NCI-H774 (cell line): ENCODE measurements around the gene IL2RG.

ENCODE experiments used
- DNase-seq: peaks from one replicate; lab custom pipeline; 2025; lab: John Stamatoyannopoulos, UW

The IL2RG gene

DNA sequence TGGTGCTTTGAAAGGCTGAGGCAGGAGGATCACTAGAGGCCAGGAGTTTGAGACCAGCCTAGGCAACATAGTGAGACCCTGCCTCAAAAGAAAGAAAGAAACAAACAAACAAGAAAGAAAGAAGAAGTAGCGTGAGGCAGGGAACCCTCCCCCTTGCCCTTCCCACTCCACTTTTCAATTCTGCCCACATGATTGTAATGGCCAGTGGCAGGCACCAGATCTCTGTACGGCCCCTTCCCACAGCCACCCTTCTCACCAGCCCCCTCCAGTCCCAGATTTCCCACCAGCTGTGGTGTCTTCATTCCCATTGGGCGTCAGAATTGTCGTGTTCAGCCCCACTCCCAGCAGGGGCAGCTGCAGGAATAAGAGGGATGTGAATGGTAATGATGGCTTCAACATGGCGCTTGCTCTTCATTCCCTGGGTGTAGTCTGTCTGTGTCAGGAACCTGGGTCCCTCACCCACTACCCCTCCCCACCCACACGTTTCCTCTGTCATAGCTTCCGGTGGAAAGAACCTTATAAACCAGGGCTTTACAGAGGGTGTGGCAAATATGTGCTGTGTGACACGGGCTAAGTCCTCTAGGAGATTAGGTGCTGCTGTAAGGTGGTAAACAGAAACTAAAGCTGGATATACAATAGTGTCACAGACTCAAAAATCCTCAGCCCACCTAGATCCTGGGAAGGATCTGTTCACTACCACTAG, at the start of gene IL2RG:
Gene IL2RG (minus strand): TSS at position 437 of the 703 bp plus-strand sequence. CDS start 38 bp downstream, at position 399.
- DNase-seq = no peak

DNA sequence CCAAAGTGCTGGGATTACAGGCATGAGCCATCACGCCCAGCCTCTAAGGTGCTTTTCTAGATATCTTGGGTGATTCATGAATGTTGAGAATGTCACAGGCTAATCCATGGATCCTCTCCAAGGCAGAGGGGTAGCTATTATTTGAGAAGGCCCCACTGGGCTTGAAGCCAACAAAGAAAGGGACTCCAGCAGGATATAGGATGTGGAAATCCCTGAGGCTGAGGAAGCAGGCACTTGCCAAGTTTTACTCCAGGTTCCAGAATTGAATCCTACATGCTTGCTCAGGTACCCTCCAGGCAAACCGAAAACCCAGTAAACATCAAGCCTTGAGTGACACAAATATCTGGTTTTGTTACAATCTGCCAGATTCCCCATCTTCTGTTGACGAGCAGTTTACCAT, 49.1 kb upstream of the IL2RG start:
- no peak for DNase-seq

DNA sequence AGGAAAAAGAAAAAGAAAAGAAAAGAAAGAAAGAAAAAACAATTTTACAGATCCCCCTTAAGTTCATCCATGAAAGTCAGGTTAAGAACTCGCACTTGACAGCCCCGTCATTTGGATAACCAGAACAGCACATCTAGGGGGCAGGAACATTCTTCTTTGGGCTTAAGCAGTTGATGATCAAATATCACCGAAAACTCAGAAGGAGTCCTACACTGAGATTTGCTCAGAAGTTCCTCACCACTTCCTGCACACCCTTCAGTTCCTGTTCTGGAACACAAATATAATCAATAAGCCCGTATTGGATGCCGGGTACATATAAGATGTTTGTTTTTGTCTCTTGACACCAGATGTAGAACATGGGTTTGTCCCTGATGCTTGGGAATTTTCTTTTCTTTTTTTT, 48.0 kb upstream of the IL2RG start:
- DNase-seq = no peak

DNA sequence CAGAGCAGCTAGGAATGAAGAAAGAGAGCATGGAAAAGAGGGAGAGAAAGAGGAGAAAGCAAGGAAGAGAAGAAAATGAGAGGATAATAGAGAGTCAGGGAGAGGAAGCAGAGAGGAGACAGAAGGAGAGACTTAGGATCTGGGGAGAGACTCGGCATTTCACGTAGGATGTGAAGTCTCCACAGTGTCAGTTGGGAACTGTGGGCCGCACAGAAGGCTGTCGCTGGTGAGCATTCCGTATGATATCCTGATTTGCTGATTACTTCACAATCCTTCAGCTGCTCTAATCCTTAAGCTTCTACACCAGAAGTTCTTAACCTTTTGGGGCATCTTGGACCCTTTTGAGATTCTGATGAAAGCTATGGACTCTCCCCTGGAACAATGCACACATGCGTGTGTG, 47.2 kb upstream of the IL2RG start:
- DNase-seq = no peak

DNA sequence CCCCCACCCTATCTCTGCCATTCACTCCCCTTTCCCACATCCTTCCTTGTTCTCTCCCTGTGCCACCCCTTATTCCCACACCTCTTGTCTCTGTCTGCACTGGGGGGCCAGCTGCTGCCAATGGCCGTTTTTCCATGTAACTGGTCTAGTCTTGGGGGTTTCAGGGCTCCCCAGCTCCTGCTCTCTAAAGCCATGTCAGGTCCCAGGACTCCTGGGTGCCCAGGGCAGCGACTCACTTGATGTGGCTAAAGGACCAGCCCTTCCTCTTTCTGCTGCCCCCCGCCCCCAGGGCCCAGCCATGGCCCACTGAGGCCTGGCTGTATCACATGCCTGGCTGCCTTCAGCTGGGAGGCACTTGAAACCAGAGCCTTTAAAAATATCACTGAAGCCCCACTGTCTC, 43.3 kb upstream of the IL2RG start:
- DNase-seq = no peak

DNA sequence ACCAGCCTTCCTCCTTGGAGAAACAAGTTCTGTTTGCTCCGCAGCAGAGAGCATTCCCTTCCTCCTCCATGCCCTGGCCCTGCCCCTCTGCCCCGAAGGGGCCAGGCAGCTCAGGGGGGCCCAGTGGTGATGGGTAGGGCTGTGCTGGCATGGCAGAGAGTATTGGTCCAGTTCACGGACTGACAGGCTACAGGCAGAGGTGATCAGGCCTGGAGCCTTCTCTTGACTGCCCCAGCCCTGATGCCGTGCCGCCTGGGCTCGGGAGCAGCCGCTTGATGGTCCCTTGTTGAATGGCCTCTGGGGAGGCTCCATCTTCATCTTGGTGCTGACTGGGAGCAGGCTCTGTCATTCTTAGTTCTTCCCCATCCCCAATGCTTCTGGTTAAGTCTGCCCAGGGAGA, 42.8 kb upstream of the IL2RG start:
- no peak for DNase-seq

DNA sequence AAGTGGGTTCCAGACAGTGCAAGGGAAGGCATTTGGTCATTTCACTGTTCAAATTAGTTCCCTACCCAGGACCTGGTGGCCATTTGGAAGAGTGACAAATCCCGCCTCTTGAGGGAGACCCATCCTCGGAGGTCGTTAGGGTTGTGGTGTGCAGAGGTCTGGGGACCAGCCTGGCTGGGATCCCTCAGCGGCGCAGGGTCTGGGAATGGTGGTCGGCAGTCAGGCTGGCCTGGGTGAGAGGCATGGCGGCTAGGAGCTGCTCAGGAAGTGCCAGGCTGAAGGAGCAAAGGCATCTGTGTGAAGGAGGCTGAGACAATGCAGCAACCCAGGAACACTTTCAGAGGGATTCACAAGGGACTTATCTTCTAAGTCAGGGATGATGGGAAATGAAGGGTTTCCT, 40.0 kb upstream of the IL2RG start:
- no peak for DNase-seq

DNA sequence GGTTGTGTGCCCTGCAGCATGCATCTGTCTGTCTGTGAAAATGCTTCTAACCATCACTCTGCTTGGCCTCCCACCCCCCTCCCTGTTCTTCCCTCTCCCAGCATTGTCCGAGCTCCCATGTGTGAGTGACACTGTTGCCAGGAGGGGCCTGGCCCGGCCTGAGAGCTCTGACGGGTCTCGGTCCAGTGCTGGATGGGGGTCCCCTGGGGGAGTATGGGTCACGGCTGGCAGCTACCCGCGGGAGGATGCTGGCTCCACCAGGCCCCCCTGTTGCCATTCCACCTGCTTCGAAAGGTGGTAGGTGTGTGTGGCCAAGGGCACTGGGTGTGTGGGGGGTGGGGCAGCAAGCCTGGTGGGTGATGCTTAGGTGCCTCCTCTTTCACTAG, 36.9 kb upstream of the IL2RG start:
- DNase-seq = no peak

DNA sequence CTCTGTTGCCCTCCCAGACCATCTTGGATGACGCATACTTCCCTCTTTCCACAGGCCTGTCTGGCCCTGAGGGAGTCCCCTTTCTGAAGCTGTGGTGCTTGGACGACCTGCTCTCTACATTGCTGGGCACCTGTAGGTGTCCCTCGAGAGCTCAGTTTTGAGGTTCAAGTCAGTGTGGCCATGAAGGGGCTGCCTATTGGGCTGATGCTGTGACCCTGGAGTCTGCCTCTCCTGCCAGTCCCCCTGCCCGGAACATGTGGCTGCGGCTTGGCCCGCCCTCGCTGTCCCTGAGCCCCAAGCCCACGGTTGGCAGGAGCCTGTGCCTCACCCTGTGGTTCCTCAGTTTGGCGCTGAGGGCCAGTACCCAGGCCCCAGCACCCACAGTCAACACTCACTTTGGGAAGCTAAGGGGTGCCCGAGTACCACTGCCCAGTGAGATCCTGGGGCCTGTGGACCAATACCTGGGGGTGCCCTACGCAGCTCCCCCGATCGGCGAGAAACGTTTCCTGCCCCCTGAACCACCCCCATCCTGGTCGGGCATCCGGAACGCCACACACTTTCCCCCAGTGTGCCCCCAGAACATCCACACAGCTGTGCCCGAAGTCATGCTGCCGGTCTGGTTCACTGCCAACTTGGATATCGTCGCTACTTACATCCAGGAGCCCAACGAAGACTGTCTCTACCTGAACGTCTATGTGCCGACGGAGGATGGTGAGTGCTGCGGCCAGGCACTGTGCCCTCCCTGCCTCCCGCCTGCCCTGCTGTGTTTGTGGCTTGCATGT, 36.3 kb upstream of the IL2RG start:
- DNase-seq = no peak

DNA sequence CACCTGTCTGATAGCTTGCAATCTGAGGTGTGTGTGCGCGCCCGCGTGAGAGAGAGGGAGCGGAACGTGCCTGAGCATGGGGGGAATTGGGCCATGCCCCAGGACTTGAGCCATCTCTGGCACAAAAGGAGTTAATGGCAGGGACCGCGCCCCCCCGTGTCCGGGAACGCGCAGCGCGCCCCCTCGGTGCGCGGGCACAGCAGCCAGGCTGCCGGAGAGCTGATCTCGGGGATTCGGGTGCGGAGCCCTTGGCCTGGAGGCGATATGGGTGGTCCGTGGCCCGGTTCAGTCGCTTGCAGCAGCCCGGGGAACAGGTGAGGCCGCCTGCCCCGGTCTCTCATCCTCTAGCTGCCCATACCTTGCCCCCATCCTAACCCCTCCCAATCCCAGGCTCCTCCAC, 33.3 kb upstream of the IL2RG start, which contains the start of gene NLGN3:
Gene NLGN3 (plus strand): TSS at position 191 of the 400 bp plus-strand sequence. CDS start 2,909 bp downstream, outside the sequence.
- no peak for DNase-seq

DNA sequence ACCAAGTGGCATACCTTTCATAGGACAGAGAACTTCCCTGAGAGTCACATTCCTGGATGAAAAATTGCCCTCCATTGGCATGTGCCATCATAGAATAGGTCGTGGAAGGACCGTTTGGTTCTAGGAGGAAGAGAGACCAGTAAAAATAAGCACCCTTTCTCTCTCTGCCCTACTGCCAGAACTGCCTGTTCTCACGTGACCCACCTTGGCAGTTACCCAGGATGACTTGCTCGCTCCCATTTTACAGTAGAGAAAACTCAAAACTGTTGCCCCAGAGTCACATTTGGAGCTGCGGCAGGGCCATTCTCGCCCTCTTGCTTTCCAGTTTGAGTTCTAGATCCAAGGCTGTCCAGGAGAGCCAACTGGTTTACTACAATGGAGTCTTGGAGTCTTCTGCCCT, 32.1 kb upstream of the IL2RG start:
- DNase-seq = no peak

DNA sequence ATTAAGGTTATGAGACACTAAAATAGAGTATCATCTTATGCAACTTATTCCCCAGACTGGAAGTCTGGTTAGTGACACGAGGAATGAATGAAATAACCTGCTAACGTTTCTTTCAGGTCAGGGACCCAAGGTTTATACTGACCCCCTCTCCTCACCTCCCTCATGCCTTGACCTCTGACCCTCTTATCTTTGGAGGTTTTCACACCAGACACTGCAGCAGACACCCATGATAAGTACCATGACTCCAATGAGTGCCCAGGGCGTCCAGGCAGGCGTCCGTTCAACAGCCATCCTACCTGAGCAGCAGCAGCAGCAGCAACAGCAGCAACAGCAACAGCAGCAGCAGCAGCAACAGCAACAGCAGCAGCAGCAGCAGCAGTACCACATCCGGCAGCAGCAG, 29.1 kb upstream of the IL2RG start:
- no peak for DNase-seq

DNA sequence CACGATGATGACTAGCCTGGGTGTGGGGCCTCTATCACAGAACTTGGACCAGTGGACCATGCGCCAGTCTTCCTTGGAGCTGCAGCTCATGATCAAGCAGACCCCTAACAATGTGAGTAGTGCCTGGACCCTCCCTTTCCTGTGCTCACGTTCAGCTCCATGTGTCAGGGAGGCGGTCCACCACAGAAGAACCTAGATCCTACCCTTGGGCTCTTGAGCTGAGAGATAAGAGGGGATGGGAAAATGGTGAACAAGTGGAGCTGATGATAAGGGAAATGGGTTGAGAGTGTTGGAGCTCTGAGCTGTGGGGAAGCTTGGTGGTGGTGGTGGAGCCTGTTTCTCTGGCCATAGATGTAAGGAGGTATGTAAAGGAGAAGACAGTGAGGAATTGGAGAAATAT, 20.1 kb upstream of the IL2RG start:
- no peak for DNase-seq

DNA sequence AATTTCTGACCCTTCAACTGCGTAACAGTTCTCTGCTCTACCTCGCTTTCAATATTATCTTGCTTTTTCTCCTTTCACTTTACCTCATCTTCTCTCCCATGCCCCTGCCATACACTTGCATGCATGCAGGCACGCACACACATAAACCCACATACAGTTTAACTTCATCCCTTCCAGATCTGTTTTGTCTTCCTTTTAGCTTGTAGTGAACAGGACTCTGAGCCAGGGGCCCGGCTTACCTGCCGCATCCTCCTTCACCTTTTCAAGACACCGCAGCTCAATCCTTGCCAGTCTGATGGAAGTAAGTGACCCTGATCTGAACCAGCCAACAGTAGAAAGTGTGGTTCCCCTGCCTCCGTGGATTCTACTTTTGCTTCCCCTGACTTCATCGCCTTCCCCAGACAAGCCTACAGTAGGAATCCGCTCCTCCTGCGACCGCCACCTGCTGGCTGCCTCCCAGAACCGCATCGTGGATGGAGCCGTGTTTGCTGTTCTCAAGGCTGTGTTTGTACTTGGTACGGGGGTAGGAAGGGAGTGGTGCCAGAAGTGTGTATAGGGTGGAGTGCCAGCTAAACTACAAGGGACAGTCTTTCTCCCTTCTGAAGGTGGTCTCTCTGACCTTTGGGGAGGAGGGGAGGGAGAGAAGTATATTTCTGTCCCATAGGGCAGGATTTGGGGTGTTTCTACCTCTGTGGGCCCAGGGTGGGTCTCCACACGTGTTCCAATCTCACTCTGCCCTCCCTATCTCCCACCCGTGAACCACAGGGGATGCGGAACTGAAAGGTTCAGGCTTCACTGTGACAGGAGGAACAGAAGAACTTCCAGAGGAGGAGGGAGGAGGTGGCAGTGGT, 17.8 kb upstream of the IL2RG start:
- peak; percentile 14 for DNase-seq

DNA sequence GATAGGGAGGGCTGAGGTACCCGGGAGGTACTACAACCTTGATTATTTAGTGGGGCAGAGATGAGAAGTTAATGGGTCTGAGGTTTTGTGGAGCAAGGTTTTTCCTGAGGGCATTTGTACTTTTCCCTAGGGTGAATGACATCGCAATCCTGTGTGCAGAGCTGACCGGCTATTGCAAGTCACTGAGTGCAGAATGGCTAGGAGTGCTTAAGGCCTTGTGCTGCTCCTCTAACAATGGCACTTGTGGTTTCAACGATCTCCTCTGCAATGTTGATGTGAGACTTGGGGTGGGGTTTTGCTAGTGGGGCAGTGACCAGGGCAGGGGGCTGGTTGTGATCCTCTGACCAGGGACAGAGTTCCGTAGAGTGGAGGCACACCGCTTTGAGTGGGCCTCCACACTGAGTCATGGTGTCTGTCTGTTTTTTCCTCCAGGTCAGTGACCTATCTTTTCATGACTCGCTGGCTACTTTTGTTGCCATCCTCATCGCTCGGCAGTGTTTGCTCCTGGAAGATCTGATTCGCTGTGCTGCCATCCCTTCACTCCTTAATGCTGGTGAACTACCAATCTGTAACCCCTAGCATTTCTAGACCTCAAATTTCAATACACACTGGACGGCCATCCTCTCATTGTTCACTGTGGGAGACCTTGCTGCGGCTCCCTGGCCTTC, 16.9 kb upstream of the IL2RG start:
- no peak for DNase-seq

DNA sequence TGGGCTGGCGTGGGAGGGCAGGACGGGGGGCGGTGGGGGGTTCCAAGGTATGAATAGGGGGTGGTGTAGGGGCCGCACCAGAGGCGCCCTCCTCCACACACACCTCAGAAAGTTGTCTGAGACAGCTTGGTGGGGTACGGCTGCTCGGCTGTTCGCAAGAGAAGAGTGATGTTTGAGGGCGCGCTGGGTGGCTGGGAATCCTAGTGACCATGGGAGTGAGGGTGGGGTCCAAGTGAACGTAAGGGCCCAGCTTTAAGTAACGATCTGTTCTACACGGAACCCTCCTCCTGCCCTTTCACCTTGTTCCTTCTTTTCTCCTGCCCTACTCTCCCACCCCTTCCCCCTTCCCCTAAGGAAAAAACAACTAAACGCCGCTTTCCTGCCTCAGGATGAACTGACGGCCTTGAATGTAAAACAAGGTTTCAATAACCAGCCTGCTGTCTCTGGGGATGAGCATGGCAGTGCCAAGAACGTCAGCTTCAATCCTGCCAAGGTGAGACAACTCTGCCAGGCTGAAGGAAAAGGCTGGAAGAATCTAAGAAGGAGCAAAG, 7.7 kb upstream of the IL2RG start:
- DNase-seq = no peak

DNA sequence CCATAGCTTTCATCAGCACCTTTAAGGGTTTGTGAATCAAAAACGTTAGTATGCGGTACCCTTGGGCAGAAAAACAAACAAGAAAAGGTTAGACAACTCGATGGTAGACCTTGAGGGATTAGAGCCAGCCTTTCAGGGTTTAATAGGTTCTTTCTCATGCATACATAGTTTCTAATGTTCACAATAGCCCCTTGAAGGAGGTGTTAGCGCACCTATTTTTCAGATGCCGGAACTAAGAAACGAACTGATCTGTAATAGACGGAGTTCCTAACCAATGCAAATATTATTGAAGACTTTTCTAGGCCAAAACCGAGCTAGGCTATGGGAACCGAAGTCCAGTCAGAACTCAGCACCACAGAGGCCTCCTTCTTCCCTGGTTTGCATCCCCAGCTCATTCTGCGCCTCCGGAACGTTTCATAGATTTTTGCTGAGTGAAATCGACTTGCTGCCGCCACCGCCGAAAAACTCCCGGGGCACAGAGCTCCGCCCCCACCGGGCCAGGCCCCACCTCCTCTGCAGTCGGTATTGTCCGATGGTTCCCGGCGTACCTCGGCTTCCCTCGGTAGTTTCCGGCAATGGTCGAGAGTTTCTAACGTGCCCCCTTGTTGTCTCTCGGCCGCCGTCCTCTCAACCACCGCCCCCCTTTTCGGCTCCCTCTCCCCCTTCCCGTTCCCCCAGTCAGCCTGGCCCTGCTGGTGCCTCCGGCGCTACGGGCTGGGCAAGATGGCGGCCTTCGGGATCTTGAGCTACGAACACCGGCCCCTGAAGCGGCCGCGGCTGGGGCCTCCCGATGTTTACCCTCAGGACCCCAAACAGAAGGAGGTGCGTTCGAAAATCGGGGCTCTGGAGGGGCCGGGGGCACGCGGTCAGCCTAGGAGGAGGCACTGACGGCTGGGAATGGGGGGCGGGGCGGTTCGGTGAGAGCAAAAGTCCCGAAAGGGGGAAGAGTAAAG, 6.9 kb upstream of the IL2RG start, which contains the start of gene MED12:
Gene MED12 (plus strand): TSS at position 565 of the 953 bp plus-strand sequence. CDS start 159 bp downstream, at position 724.
- peak; percentile 19 for DNase-seq

DNA sequence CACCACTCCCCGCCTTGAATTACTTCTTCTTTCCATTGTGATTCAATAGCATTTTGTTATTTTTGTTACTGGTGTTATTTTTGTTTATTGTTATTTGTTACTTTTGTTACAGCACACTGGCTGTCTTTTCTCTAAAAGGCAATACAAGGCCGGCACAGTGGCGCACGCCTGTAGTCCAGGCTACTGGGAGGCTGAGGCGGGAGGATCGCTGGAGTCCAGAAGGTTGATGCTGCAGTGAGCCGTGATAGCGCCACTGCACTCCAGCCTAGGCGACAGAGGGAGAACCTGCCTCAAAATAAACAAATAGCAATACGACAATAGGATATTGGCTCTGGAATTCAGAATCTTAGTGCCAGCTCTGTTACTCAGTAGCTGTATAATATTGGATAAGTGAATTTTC, 6.0 kb upstream of the IL2RG start:
- no peak for DNase-seq

DNA sequence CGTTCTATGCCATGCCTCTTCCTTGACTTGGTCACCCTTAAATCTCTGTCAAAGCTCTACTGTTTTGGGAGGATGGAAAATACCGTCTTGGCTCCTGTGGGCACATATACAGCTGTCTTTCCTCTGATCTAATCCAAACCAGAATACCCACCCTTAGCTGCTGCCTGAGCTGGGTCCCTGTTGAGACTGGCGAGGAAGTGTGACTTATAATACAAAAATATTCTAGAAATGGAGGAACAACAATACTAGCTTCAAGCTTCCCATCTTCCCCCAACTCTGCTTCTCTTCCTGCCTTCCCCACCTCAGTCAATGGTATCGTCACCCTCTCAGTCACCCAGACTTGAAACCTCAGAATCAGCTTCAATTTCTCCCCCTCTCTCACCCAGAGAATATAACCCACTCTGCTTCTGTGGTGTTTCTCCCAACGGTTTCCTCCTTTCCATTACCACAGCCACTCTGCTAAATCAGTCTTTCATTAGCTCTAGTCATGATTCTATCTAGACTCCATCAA, 599 bp upstream of the IL2RG start:
- no peak for DNase-seq

DNA sequence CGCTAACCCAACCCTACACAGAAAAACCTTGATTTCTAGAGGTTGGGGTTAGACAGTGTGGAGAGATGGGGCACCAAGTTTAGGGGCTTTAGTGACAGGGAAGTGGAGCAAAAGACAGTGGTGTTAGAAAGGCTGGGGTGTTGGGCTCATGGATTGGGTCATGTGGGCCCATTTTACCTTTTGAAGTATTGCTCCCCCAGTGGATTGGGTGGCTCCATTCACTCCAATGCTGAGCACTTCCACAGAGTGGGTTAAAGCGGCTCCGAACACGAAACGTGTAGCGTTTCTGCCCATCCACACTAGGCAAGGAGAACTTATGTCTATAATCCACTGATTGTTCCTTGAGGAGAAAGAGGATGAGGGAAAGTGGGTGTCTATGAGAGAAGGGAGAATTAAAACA, 2.3 kb downstream of the IL2RG start:
- DNase-seq = no peak
